HG02610 (cell line): ENCODE results near the gene NLRP6.

ENCODE experiments used
- ATAC-seq: cut with Tn5 transposase; IDR thresholded peaks from one replicate; pipeline ENCODE4 v1.9.1; 2021; ENCODE audit warnings: mild to moderate bottlenecking, moderate library complexity; ENCODE audit not compliant: unreplicated experiment

The NLRP6 gene

GRCh38 chr11:292211-293121 lies 14.3 kb downstream of the NLRP6 start:
- no peak for ATAC-seq

GRCh38 chr11:293271-293851 lies 15.2 kb downstream of the NLRP6 start:
- ATAC-seq = no peak

GRCh38 chr11:293852-294661 lies 15.8 kb downstream of the NLRP6 start:
- no peak for ATAC-seq

DNA sequence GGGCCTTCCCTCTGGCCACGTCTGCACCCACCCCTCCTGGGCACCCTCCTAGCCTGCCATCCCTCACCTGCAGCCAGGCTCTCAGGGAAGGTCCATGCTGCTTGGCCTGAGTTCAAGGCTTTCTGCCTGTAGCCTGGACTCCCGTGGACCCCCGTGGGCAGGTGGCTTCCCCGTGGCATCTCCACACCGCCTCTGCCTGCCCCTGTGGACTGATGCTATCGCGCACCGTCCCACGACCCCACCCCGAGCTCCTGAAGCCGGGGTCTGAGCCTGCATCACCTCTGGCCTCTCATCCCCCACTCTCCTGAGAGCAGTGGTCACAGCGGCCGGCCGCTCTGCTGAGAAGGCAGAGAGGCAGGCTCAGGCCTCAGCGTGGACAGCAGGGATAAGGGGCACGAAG lies 16.6 kb downstream of the NLRP6 start:
- ATAC-seq = no peak

DNA sequence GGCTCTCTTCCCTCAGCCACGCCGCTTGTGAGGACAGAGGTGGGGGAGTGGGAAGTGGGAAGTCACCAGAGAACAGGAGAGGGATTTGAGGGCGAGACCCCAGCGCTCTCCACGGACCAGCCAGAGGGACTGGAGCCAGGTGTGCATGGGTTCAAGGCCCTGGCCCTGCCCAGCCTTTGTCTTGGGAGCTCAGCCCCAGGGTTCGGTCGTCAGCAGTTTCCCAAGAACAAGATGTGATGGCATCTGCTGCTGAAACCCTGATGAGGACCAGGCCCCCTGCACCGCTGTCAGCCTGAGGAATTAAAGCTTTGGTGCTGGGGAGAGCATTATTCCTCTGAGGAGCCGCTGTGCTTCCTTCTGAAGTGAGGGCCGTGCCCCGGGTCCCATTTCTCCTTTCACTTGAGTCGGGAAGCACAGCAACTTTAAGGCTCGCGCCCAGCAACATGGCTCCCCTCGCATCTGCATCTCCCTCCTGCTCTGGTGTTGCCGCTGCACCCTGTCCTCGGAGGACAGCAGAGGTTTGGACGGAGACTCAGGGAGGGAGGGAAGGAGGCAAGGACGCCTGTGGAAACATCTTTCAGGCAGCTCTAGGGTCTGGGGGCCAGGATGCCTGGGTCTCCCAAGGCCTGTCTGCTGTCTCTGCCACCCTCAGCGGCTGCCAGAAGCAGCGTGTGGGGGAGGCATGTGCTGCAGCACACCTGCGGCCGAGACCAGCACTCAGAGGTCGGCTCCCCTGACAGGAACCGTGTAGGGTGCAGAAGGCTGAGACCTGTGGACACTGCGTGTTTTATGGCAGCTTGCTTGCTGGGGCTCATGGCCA lies 17.4 kb downstream of the NLRP6 start:
- ATAC-seq = no peak

DNA sequence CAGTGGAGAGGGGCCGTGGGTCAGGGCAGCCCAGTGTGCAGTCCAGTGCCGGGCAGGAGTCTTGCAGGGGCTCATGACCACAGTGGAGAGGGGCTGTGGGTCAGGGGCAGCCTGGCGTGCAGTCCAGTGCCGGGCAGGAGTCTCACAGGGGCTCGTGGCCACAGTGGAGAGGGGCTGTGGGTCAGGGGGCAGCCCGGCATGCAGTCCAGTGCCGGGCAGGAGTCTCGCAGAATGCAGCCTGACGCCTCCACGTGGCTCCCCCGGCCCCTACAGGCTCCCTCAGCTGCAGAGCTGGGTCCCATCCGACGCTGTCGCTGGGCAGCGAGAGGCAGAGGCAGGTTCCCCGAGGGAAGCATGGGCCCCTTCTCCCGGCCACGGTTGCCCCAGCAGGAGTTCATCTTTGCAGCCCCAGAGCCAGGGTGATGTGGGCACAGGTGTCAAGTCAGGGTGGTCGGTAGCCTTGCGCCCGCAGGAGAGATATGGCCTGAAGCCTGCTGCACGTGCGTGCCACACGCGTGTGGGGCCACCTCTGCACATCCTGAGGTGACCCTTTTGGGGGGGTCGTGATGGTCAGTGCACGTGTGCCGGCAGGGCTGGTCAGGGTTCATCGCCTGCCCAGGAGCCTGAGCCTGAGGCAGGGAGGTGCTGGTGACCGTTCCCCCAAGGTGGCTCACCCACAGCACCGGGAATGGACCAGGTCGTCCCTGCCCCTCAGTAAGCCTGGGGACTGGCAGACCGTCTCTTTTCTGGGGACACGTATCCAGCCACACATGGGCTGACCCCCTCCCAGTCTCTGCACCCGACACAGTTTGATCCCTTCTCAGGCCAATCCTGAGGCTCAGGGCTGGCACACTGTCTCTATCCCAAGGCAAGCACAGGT lies 18.2 kb downstream of the NLRP6 start:
- ATAC-seq = no peak

DNA sequence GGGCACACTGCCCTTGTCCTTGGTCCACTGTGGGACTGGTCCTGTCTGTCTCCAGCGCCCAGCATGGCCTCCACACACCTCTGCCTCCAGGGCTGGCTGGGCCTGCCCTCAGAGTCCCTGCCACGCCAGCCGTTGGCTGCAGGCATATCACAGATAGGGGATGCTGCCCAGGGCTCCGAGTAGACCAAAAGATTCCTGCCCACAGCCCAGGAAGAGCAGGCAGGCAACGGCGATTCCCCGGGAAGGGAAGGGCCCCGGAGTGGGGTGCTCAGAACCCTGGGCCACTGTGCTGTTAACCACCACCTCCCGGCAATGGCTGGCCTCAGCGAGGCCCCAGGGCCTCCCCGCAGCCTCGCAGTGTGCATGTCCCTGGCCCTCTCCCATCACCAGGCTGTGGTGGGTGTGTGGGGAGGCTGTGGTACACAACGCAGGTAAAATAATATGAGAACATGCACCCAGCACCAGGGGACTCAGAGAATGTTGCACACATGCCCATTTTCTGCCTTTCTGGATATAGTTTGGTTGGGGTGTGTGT lies 18.9 kb downstream of the NLRP6 start:
- no peak for ATAC-seq

GRCh38 chr11:297586-298405 lies 19.6 kb downstream of the NLRP6 start:
- no peak for ATAC-seq

- no peak for ATAC-seq
Observed at GRCh38 chr11:298406-299065, 20.3 kb downstream of the NLRP6 start.

GRCh38 chr11:299081-299891 lies 21.1 kb downstream of the NLRP6 start, which contains the start of gene IFITM5:
Gene IFITM5, minus strand, starts transcription at chr11:299526. Its CDS starts 36 bp downstream, at chr11:299490.
- no peak for ATAC-seq

GRCh38 chr11:299951-300735 lies 21.9 kb downstream of the NLRP6 start:
- no peak for ATAC-seq

DNA sequence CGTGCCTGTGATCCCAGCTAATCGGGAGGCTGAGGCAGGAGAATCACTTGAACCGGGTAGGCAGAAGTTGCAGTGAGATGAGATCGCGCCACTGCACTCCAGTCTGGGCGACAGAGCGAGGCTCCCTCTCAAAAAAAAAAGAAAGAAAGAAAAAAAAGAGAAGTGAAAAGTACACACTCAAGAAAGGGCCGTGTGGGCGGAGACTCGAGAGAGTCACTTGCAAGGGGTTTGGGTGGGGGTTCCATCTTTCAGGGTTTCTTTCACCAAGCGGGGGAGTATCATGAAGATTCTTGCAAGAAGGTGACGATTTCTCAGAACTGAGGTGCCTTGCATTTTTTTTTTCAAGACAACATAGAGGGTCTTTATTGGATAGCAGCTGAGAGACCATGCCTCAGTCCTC lies 25.2 kb downstream of the NLRP6 start:
- no peak for ATAC-seq

GRCh38 chr11:304061-304506 lies 25.9 kb downstream of the NLRP6 start:
- no peak for ATAC-seq

DNA sequence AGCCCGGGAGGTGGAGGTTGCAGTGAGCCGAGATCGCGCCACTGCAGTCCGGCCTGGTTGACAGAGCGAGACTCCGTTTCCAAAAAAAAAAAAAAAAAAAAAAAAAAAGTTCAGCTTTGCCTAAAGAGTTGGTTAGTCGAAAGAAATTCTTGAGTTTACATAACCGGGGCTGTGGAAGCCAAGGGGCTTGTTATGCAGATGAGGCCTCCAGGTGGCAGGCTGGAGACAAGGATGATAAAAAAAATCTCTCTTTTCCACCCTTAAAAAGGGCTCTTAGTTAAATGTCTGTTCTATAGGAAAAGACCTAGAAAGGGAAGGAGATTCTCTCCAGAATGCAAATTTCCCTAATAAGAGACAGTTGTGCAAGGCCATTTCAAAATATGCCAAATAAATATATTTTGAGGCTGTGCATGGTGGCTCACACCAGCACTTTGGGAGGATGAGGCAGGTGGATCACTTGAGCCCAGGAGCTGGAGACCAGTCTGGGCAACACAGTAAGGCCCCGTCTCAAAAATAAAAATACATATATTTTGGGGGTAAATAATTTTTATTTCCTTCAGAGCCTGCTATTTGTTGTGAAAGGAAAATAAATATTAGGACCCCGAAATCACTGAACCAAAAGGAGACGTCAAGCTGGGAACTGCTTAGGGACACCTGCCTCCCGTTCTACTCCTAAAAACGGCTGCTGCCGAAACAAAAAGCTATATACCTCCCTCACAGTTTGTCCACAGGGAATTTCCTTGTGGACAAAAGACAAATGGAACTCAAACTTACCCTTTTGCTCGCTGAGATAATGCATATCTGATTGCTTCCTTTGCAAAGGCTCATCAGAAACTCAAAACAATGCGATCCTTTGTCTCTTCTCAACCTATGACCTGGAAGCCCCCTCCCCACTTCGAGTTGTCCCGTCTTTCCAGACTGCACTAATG lies 27.0 kb downstream of the NLRP6 start:
- no peak for ATAC-seq

DNA sequence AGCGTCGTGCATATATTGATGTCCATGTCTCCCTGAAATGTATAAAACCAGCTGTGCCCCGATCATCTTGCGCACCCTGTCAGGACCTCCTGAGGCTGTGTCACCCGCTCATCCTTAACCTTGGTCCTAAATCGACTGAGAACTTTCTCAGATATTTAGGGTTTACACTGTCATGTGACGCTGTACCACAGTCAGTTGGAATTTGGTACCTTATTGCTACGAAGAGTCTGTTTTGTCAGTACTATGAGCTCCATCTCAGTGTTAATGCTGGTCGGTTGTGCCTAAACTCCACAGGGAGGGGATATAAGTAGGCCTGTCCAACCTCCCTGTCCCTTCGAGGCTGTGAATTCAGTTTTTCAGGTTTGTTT lies 27.6 kb downstream of the NLRP6 start:
- ATAC-seq = no peak
